ENCODE results near the gene ATP1A1.
A peak's percentile ranks its signal among the peaks of the same experiment; 100 is the strongest.

The ATP1A1 gene

GRCh38 chr1:116372191-116372590 lies 853 bp upstream of the ATP1A1 start:
- DNase-seq (ENCODE audit: low read depth) = no peak
- H3K4me3 ChIP-seq (ENCODE audit: low read depth, low read length) = no peak overlapping the region
- TF ChIP-seq, protein P1, sequence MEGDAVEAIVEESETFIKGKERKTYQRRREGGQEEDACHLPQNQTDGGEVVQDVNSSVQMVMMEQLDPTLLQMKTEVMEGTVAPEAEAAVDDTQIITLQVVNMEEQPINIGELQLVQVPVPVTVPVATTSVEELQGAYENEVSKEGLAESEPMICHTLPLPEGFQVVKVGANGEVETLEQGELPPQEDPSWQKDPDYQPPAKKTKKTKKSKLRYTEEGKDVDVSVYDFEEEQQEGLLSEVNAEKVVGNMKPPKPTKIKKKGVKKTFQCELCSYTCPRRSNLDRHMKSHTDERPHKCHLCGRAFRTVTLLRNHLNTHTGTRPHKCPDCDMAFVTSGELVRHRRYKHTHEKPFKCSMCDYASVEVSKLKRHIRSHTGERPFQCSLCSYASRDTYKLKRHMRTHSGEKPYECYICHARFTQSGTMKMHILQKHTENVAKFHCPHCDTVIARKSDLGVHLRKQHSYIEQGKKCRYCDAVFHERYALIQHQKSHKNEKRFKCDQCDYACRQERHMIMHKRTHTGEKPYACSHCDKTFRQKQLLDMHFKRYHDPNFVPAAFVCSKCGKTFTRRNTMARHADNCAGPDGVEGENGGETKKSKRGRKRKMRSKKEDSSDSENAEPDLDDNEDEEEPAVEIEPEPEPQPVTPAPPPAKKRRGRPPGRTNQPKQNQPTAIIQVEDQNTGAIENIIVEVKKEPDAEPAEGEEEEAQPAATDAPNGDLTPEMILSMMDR (IDR thresholded peaks at IDR 0.05; ENCODE audit: low read depth, low read length) = no peak
- TF ChIP-seq MYC (IDR thresholded peaks at IDR 0.05; ENCODE audit: low read depth, low read length) = no peak
- TF ChIP-seq POLR2A (IDR thresholded peaks at IDR 0.05; ENCODE audit: extremely low read depth, insufficient read length) = no peak
- TF ChIP-seq MAX (IDR thresholded peaks at IDR 0.05; ENCODE audit: low read depth, low read length) = no peak

DNA sequence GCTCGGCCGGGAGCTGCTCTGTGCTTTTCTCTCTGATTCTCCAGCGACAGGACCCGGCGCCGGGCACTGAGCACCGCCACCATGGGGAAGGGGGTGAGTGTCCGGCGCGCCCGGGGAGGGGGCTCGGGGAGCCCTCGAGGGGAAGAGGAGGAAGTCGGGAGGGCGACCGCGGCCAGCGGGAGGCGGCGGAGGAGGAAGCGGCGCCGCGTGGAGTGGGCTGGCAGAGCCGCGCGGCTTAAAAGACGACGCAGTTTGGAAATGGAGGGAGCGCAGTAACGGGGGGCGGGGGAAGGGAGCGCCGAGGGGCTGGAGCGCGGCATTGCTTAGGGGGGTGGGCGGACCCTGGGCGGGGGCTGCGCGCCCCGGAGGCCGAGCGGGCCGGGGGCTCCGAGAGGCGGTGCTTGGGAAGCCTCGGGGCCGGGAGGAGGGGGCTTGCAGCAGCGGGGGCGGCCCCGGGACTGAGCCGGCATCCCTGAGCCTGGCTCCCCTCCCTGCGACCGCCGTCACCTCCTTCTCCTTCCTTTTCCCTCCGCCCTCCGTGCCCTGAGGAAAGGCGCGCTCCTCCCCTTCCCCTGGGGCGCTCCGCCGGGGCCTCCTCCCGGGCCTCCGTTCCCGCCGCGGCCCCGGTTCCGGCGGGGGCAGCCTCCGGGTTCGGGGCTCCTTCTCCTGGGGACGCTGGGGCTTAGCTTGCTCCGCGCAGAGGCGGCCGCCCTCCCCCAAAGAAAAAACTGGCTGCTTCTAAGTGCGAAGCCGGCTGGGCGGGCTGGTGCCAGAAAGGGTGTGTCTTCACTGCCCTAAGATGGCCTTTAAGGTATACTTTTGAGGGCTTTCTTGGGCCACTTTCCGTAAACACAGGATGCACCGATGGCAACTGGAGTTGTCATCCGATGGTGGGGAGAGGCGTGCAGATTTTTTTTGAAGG lies 648 bp downstream of the ATP1A1 start:
- TF ChIP-seq MYC (IDR thresholded peaks at IDR 0.05; ENCODE audit: low read depth, low read length) (no peak; the same call in 1 of the 2 replicates), POLR2A (IDR thresholded peaks at IDR 0.05; ENCODE audit: extremely low read depth, insufficient read length) (no peak)
- H3K4me3 ChIP-seq (ENCODE audit: low read depth, low read length) = peak overlapping the region; percentile 78
- DNase-seq (ENCODE audit: low read depth) = peak; percentile 75

DNA sequence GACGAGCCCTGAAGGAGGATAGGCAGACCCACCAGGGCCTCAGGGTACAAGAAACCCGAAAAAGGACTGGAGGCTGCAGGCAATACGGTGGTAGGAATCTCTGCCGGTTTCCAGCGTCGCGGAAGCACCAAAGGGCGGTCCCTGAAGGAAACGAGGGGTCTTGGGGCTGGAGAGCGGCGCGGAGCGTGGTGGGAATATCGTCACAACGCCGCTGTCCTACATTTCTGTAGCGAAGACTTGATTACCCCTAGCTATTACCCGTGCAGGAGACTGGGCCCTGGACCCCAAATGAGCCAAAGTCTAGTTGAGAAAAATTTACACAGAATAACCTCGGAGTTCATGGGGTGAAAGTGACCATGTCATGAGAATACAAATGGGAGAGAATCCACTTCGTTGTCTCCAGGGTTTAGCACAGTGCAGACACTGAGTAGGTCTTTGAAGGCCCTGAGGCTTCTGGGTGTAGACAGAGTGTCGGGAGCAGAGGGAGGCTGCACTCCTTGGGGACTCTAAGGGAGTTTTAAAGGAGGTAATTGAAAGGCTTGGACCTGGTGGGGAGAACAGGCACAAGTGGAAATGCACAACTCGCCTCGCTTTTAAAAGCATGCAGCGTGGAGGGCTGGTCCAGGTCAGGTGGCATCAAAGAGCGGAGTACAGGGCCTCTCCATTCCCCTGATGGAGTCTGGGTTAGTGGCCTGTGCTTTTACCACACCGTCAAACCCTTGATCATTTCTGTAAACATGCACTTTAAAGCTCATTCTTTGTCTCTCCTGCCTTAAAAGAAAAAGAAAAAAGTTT lies 1.5 kb downstream of the ATP1A1 start:
- peak; percentile 13 for DNase-seq (ENCODE audit: low read depth)
- H3K4me3 ChIP-seq (ENCODE audit: low read depth, low read length) = peak overlapping the region; percentile 78
- TF ChIP-seq MAX (IDR thresholded peaks at IDR 0.05; ENCODE audit: low read depth, low read length) (no peak), POLR2A (IDR thresholded peaks at IDR 0.05; ENCODE audit: extremely low read depth, insufficient read length) (no peak), MYC (IDR thresholded peaks at IDR 0.05; ENCODE audit: low read depth, low read length) (no peak)
- TF ChIP-seq, protein P1 (IDR thresholded peaks at IDR 0.05; ENCODE audit: low read depth, low read length) = no peak

GRCh38 chr1:116375148-116375886 lies 2.3 kb downstream of the ATP1A1 start:
- no peak for DNase-seq (ENCODE audit: low read depth)
- H3K4me3 ChIP-seq (ENCODE audit: low read depth, low read length) = peak overlapping the region; percentile 78
- TF ChIP-seq MYC (IDR thresholded peaks at IDR 0.05; ENCODE audit: low read depth, low read length) (no peak), MAX (IDR thresholded peaks at IDR 0.05; ENCODE audit: low read depth, low read length) (no peak), POLR2A (IDR thresholded peaks at IDR 0.05; ENCODE audit: extremely low read depth, insufficient read length) (no peak)
- TF ChIP-seq, protein P1 (IDR thresholded peaks at IDR 0.05; ENCODE audit: low read depth, low read length) = no peak

GRCh38 chr1:116375887-116376728 lies 3.1 kb downstream of the ATP1A1 start:
- TF ChIP-seq POLR2A (IDR thresholded peaks at IDR 0.05; ENCODE audit: extremely low read depth, insufficient read length) (no peak), MYC (IDR thresholded peaks at IDR 0.05; ENCODE audit: low read depth, low read length) (no peak), MAX (IDR thresholded peaks at IDR 0.05; ENCODE audit: low read depth, low read length) (no peak)
- TF ChIP-seq, protein P1 (IDR thresholded peaks at IDR 0.05; ENCODE audit: low read depth, low read length) = no peak
- H3K4me3 ChIP-seq (ENCODE audit: low read depth, low read length) = peak overlapping the region; percentile 78
- DNase-seq (ENCODE audit: low read depth) = peak; percentile 24
